K562 (cell line): Measurements from ENCODE around the gene ZNHIT3. TPM values are rescaled to one million over a fixed set of nuclear protein-coding genes. Genes with fewer than 3 reads are reported as not detected.
A peak's percentile ranks its signal among the peaks of the same experiment; 100 is the strongest.

ENCODE experiments used
- ATAC-seq: fragments of 200-7000 bp; cut with Tn5 transposase; 3 replicates; pipeline ENCODE4 v1.9.1; 2020; ENCODE audit warnings: moderate library complexity
- BruUV-seq: library from RNA; stranded (reverse); fragments of 400-500 nt; replicated peaks from 2 replicates; lab custom pipeline; 2021; lab: Mats Ljungman, UMichigan
- CTCF ChIA-PET: fragments of 300-600 bp; formaldehyde crosslinking; extraction: SDS; loops from one replicate; lab custom pipeline; 2021; ENCODE audit warnings: low intra/inter-chr PET ratio; lab: Yijun Ruan, JAX
- POLR2A ChIA-PET: fragments of 300-600, 350-650 bp; sonication (Branson Sonifier 250); formaldehyde crosslinking; extraction: SDS; loops from one replicate; lab custom pipeline; 2021; ENCODE audit warnings: antibody characterized with exemption, inconsistent platforms; lab: Yijun Ruan, JAX
- DNase-seq, 4 experiments: peaks; one replicate each; pipeline versions ENCODE4 v3.0.0 to v3.0.0-alpha.2; 2011 to 2018; ENCODE audit warnings: low spot score in 3 of 4, mixed read lengths in 3 of 4; ENCODE audit errors: extremely low read depth in 1 of 4
- FAIRE-seq: peaks from 2 replicates; lab custom pipeline; 2011; peaks lifted over from hg19 to GRCh38; lab: Jason Lieb, UNC
- H2AFZ ChIP-seq: 2 replicates; pipeline ENCODE4 v1.6.0; 2011; ENCODE audit warnings: low read depth, low read length, control low read depth, inconsistent platforms
- H3K27ac ChIP-seq: fragments of 200-600 bp; 3 replicates; pipeline ENCODE4 v1.8.0; 2011; ENCODE audit warnings: low read depth, mild to moderate bottlenecking, control low read depth, inconsistent platforms, low read length, moderate library complexity, mixed read lengths; ENCODE audit errors: extremely low read depth
- H3K27me3 ChIP-seq, 2 experiments: fragments of 300-600 bp in 1 of 2; 2 replicates in 1 of 2; 3 replicates in 1 of 2; pipeline versions ENCODE4 v1.6.0 to v1.8.0; 2011; ENCODE audit warnings: inconsistent platforms in 2 of 2, low read length in 2 of 2, mild to moderate bottlenecking in 1 of 2, mixed read lengths in 1 of 2, moderate library complexity in 1 of 2; ENCODE audit not compliant: control insufficient read depth in 2 of 2, insufficient read depth in 2 of 2
- H3K36me3 ChIP-seq: fragments of 300-600 bp; 3 replicates; pipeline ENCODE4 v1.8.0; 2011; ENCODE audit warnings: mild to moderate bottlenecking, low read length, inconsistent platforms; ENCODE audit not compliant: control insufficient read depth, insufficient read depth
- H3K4me1 ChIP-seq, 2 experiments: fragments of 200-600 bp in 1 of 2; replicated peaks in 1 of 2; 2 replicates in 1 of 2; 3 replicates in 1 of 2; pipeline versions ENCODE4 v1.5.1 to v1.8.0; 2011; ENCODE audit warnings: inconsistent platforms in 2 of 2, low read length in 2 of 2, mild to moderate bottlenecking in 1 of 2, mixed read lengths in 1 of 2, moderate library complexity in 1 of 2; ENCODE audit not compliant: control insufficient read depth in 2 of 2, insufficient read depth in 2 of 2
- H3K4me2 ChIP-seq: 2 replicates; pipeline ENCODE4 v1.6.1; 2011; ENCODE audit warnings: low read length, control low read depth, inconsistent platforms, mixed read lengths; ENCODE audit not compliant: insufficient read depth
- H3K4me3 ChIP-seq: fragments of 200-600 bp; sonication (generic), shearing (Covaris generic); 2 replicates; pipeline ENCODE4 v1.5.1; 2016; ENCODE audit warnings: control low read depth, inconsistent platforms
- H3K79me2 ChIP-seq: fragments of 200-600 bp; 3 replicates; pipeline ENCODE4 v1.8.0; 2011; ENCODE audit warnings: low read length, inconsistent platforms; ENCODE audit not compliant: control insufficient read depth, insufficient read depth
- H3K9ac ChIP-seq, 2 experiments: 2 replicates each; pipeline versions ENCODE4 v1.6.0 to v1.6.1; 2011; ENCODE audit warnings: low read depth in 2 of 2, low read length in 2 of 2, control low read depth in 1 of 2, inconsistent platforms in 1 of 2, mild to moderate bottlenecking in 1 of 2, mixed read lengths in 1 of 2; ENCODE audit not compliant: insufficient read depth in 1 of 2
- H3K9me1 ChIP-seq: one replicate; pipeline ENCODE4 v1.6.0; 2011; ENCODE audit warnings: inconsistent platforms, mild to moderate bottlenecking, low read length, moderate library complexity; ENCODE audit not compliant: control insufficient read depth, insufficient read depth
- H3K9me3 ChIP-seq: replicated peaks from 2 replicates; pipeline ENCODE4 v1.5.1; 2011; ENCODE audit warnings: low read depth, low read length, inconsistent platforms; ENCODE audit not compliant: control insufficient read depth, insufficient read depth
- H4K20me1 ChIP-seq: replicated peaks from 2 replicates; pipeline ENCODE4 v1.6.1; 2011; ENCODE audit warnings: low read length, inconsistent platforms, mixed read lengths; ENCODE audit not compliant: control insufficient read depth, insufficient read depth
- BHLHE40 ChIP-seq: IDR thresholded peaks from 2 replicates; pipeline ENCODE4 v1.6.1; 2011; ENCODE audit warnings: low read length, improper control_type of control experiment
- CBX3 ChIP-seq, 2 experiments: IDR thresholded peaks; 1 replicate in 1 of 2; 2 replicates in 1 of 2; pipeline ENCODE4 v1.6.1; 2012; ENCODE audit warnings: inconsistent platforms in 2 of 2, low read length in 2 of 2, borderline replicate concordance in 1 of 2, control low read depth in 1 of 2
- COPS2 ChIP-seq: fragments of 450-650 bp; conservative IDR thresholded peaks from 2 replicates; pipeline ENCODE4 v1.6.1; 2016; ENCODE audit warnings: mild to moderate bottlenecking, moderate library complexity
- POLR2A ChIP-seq: fragments of 450-650 bp; conservative IDR thresholded peaks from 2 replicates; pipeline ENCODE4 v1.6.1; 2016
- POLR2AphosphoS5 ChIP-seq: IDR thresholded peaks from 2 replicates; pipeline ENCODE4 v1.6.1; 2011; ENCODE audit warnings: mild to moderate bottlenecking, low read depth, low read length, moderate library complexity; ENCODE audit not compliant: control insufficient read depth, insufficient read depth
- RFX1 ChIP-seq: fragments of 450-650 bp; IDR thresholded peaks from 2 replicates; pipeline ENCODE4 v1.6.1; 2016; ENCODE audit warnings: mild to moderate bottlenecking, moderate library complexity
- SMARCA4 ChIP-seq: fragments of 450-650 bp; IDR thresholded peaks from 2 replicates; pipeline ENCODE4 v1.6.1; 2016
- SUPT5H ChIP-seq: fragments of 450-650 bp; IDR thresholded peaks from 2 replicates; pipeline ENCODE4 v1.6.1; 2016
- WGBS: fragments of 100-300 bp; shearing (Covaris generic); methylation state at CpG from one replicate; pipeline ENCODE4 v1.1.6; 2016; ENCODE audit warnings: low coverage, mixed read lengths; ENCODE audit not compliant: insufficient coverage; ENCODE audit errors: missing lambda C conversion rate; 5-methylcytosine and 5-hydroxymethylcytosine counted together
- in situ Hi-C: fragments of 300-500 bp; cut with MboI; formaldehyde crosslinking; loops from 4 replicates; pipeline ENCODE4 v1.15.0; 2018; ENCODE audit warnings: inconsistent platforms, mixed read lengths
- intact Hi-C: fragments of 100-400 bp; cut with micrococcal nuclease; formaldehyde crosslinking; loops from 2 replicates; pipeline ENCODE4 v1.14.2; 2022
- polyA plus RNA-seq, 8 experiments: library from polyadenylated mRNA; depleted of rRNA in 4 of 8; stranded (reverse) in 5 of 8; unstranded in 3 of 8; fragments of >200 nt; fragmentation: Nextera tagmentation in 2 of 8; fragmentation: Illumina TruSeq in 1 of 8; extraction: Ambion mirVana in 2 of 8; extraction: Trizol in 1 of 8; gene quantifications; 2 replicates each; pipeline versions ENCODE4 v1.2.1 to v1.2.3, GENCODE V29; 2011 to 2014; ENCODE audit warnings: inconsistent platforms in 1 of 8, missing spikeins in 1 of 8
- total RNA-seq, 7 experiments: library from RNA; depleted of rRNA in 6 of 7; stranded (reverse); fragments of >200 nt in 6 of 7; fragmentation: Illumina TruSeq in 2 of 7; extraction: Trizol in 2 of 7; gene quantifications; 2 replicates each; pipeline versions ENCODE4 v1.2.1 to v1.2.3, GENCODE V29; 2011 to 2021; ENCODE audit warnings: low replicate concordance in 1 of 7
- TF ChIP-seq, protein P1 (sequence below): sonication (generic); formaldehyde crosslinking; IDR thresholded peaks from 2 replicates; pipeline ENCODE4 v1.9.0; 2022; ENCODE audit warnings: mild to moderate bottlenecking, missing genetic modification reagents
- TF ChIP-seq, protein P2 (sequence below), 2 experiments: fragments of 450-650 bp; IDR thresholded peaks; 2 replicates each; pipeline ENCODE4 v1.6.1; 2018; ENCODE audit warnings: mild to moderate bottlenecking in 2 of 2, low read depth in 1 of 2; ENCODE audit not compliant: partially characterized antibody in 2 of 2

Gene ZNHIT3
- total and polyA plus RNA-seq, 9 of the 15 experiments (the other 6 are each of a cell fraction or from before 2014, with no cell fraction given), result 45.0 to 300 (median 88.4) TPM

DNA sequence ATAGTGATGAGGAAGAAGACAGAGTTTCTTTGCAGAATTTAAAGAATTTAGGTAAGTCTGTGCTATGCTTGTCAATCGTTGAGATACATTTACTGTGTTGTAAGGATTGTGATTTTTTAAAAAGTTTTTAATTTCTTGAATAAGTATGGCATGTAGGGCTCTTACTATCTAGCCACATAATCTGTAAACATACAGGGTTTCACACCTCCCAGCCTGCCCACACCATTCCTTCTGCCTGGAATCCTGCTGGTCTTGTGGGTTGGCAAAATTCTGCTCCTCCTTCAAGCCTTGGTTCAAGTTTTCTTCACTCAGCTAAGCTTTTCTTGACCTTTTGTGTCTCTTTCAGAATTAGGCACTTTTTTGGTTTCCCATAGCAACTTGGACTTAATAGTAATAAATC lies 7.5 kb downstream of the ZNHIT3 start:
- FAIRE-seq (no peak), DNase-seq (peak in 1 of 4 experiments; percentile 8), ATAC-seq (no peak)
- intact Hi-C loops (no loop called here), in situ Hi-C loops (loop anchor here (25.0 kb wide), 1 partner anchor 532 kb away; no protein-coding TSS in a partner anchor)
- Histone ChIP-seq H3K9ac (no peak overlapping the region), H2AFZ (no peak overlapping the region), H3K4me3 (no peak overlapping the region), H3K4me2 (no peak overlapping the region), H3K9me1 (no peaks in the 10 kb centered on the region), H3K4me1 (no peaks in the 10 kb centered on the region; a peak in 2 of 5 replicates), H3K27ac (no peak overlapping the region), H3K79me2 (peaks cover 33% of the 10 kb centered on the region), H4K20me1 (peaks cover 16% of the 10 kb centered on the region; the same call in 1 of the 2 replicates), H3K36me3 (peaks cover 93% of the 10 kb centered on the region), H3K9me3 (no peaks in the 10 kb centered on the region), H3K27me3 (no peaks in the 10 kb centered on the region)
- ChIA-PET POLR2A (interaction anchor here (1.2 to 2.4 kb wide), 3 partner anchors 8 to 102 kb away, joined by 3 to 10 read pairs (median 4); partner anchors contain the start of gene ZNHIT3), CTCF (no interaction called here)
- WGBS, result 92% methylated on average over 1 of the region's 1 CpG
- BruUV-seq, result no TSS peak
- TF ChIP-seq BHLHE40 (no peak), RFX1 (peak; percentile 39; the same call in 1 of the 2 replicates), SUPT5H (0 out of 2 replicates have a peak, but pooled peaks have one; percentile 3)

DNA sequence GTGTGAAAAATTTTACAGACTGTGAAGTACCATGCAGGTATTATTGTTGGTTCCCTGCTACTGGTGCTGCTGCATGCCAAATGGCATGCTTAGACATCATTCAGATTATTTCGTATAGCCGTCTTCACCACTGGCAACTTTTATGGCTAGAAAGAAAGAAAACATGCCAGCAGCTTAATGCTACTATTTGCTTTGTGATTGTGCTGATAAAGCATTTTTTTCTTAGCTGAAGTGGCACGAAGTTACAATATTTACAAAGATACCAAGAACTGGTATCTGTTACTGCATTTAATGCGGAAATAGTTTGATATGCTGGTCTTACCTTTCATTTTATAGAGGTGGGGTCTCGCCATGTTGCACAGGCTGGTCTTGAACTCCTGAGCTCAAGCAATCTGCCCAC lies 8.2 kb downstream of the ZNHIT3 start:
- WGBS, result 81% methylated on average over 5 of the region's 5 CpGs
- DNase-seq, result no peak
- Histone ChIP-seq H3K4me2 (no peak overlapping the region), H3K4me1 (no peaks in the 10 kb centered on the region; a peak in 2 of 5 replicates), H3K9me3 (no peaks in the 10 kb centered on the region), H3K9ac (no peak overlapping the region), H3K27ac (no peak overlapping the region), H3K27me3 (no peaks in the 10 kb centered on the region), H2AFZ (no peak overlapping the region), H3K36me3 (peaks cover 91% of the 10 kb centered on the region), H4K20me1 (peaks cover 16% of the 10 kb centered on the region; the same call in 1 of the 2 replicates), H3K4me3 (no peak overlapping the region), H3K79me2 (peaks cover 26% of the 10 kb centered on the region), H3K9me1 (no peaks in the 10 kb centered on the region)
- ATAC-seq, result no peak
- intact Hi-C loops (no loop called here), in situ Hi-C loops (loop anchor here (25.0 kb wide), 1 partner anchor 532 kb away; no protein-coding TSS in a partner anchor)
- FAIRE-seq, result no peak
- BruUV-seq, result no TSS peak
- ChIA-PET POLR2A (interaction anchor here (0.7 to 2.4 kb wide), 7 partner anchors 9 to 101 kb away, joined by 3 to 10 read pairs (median 3); partner anchors contain the start of genes MYO19, PIGW and ZNHIT3), CTCF (no interaction called here)
- no peak for TF ChIP-seq COPS2
- TF ChIP-seq, protein P1, sequence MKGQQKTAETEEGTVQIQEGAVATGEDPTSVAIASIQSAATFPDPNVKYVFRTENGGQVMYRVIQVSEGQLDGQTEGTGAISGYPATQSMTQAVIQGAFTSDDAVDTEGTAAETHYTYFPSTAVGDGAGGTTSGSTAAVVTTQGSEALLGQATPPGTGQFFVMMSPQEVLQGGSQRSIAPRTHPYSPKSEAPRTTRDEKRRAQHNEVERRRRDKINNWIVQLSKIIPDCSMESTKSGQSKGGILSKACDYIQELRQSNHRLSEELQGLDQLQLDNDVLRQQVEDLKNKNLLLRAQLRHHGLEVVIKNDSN (CRISPR knock-in tag), result no peak
- TF ChIP-seq, protein P2, sequence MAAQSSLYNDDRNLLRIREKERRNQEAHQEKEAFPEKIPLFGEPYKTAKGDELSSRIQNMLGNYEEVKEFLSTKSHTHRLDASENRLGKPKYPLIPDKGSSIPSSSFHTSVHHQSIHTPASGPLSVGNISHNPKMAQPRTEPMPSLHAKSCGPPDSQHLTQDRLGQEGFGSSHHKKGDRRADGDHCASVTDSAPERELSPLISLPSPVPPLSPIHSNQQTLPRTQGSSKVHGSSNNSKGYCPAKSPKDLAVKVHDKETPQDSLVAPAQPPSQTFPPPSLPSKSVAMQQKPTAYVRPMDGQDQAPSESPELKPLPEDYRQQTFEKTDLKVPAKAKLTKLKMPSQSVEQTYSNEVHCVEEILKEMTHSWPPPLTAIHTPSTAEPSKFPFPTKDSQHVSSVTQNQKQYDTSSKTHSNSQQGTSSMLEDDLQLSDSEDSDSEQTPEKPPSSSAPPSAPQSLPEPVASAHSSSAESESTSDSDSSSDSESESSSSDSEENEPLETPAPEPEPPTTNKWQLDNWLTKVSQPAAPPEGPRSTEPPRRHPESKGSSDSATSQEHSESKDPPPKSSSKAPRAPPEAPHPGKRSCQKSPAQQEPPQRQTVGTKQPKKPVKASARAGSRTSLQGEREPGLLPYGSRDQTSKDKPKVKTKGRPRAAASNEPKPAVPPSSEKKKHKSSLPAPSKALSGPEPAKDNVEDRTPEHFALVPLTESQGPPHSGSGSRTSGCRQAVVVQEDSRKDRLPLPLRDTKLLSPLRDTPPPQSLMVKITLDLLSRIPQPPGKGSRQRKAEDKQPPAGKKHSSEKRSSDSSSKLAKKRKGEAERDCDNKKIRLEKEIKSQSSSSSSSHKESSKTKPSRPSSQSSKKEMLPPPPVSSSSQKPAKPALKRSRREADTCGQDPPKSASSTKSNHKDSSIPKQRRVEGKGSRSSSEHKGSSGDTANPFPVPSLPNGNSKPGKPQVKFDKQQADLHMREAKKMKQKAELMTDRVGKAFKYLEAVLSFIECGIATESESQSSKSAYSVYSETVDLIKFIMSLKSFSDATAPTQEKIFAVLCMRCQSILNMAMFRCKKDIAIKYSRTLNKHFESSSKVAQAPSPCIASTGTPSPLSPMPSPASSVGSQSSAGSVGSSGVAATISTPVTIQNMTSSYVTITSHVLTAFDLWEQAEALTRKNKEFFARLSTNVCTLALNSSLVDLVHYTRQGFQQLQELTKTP (IDR thresholded peaks at IDR 0.05; ENCODE audit: low read depth in 1 of 2, partially characterized antibody in 2 of 2), result no peak
- TF ChIP-seq POLR2A, result peak; percentile 20; the same call in 1 of the 2 replicates
- TF ChIP-seq POLR2AphosphoS5, result peak; percentile 8; the same call in 1 of the 2 replicates
- no peak for TF ChIP-seq SMARCA4
- no peak for TF ChIP-seq CBX3 (IDR thresholded peaks at IDR 0.05; ENCODE audit: borderline replicate concordance in 1 of 2, low read length in 2 of 2)
